Hematopoietic multipotent progenitor cell treated with erythropoietin and hydrocortisone succinate and interleukin-3 and kit ligand, for 8 days (in vitro differentiated cells): ENCODE results near the gene ZNF234.
"Not testable (repeated sequence)": the region's sequence is repeated elsewhere in the genome, so short reads cannot be mapped to it uniquely, and the experiment has no call there.

Source experiments
- DNase-seq: peaks from one replicate; pipeline ENCODE4 v3.0.0-alpha.2; 2015

Gene ZNF234

GRCh38 chr19:44141191-44142058 is at the start of gene ZNF234:
TSS of gene ZNF234 (plus strand) at chr19:44141554. CDS start at chr19:44144633, 3,079 bp downstream.
- peak; percentile 88 for DNase-seq

- DNase-seq: no peak
Observed at GRCh38 chr19:44092108-44092507, 49.2 kb upstream of the ZNF234 start.

DNA sequence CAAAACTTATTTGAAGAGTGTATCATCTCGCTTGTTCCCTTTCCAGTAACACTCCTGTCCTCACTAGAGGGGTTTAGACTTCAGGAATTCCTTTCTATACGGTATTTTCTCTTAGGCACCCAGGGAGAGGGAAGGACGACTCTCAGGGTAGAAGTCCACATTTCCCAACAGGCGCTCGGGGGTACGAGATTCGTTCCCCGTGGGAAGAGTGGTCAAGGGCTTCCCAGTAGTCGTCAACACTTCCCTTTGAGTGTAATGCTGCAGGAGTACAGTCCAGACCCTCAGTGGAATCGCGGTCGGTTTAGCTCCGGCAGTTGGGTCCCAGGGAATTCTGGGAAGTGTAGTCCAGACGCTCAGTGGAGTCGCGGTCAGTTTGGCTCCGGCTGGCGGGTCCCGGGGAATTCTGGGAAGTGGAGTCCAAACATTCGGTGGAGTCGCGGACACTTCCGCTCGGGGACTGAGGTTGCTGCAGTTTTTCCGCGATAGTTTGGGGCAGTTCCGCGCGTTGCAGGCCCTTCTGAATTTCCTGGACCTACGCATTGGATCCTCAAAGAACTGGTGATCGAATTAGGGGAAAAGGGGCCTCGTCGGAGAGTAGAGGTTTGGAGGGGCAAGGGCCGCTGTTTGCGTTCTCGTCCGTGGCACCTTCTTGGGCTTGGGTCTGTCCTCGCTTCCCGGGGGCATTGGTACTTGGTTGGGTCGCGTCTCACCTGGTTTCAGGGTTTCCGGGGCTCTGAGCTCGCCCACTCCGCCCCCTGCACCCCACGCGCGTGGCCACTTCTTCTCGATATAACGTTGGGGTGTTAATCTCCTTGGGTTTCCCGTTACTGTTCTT is 47.2 kb upstream of the ZNF234 start, which contains the start of gene ZNF224:
TSS of gene ZNF224 (plus strand) at position 431 of the 835 bp plus-strand sequence. CDS start 3,513 bp downstream, outside the sequence.
- DNase-seq: peak; percentile 95

GRCh38 chr19:44107751-44108150 is 33.6 kb upstream of the ZNF234 start:
- DNase-seq: no peak

- no peak for DNase-seq
Observed at GRCh38 chr19:44109458-44109857, 31.9 kb upstream of the ZNF234 start.

DNA sequence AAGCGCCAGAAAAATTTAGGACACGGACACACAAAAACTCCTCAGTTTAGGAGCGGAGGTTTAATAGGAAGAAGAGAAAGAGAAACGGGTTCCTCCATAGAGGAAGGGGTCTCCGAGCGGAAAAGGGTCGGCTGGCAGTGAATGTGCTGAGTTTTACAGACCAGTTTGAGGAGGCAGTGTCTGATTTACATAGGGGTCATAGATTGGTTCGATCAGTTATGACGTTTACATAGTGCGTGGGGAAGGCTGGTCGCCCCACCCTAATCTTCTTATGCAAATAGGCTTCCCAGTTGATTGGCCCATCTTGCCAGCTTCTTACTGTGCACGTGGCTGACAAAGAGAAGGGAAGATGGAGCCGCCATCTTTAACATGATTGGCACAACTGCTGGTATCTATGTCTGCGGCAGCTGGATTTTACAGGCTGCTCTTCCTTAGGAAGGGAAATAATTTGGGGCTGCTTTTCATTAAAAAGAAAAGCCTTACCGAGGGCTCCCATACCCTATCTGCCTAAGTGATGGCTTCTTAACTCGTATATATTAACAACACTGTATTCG is 29.4 kb upstream of the ZNF234 start:
- peak; percentile 93 for DNase-seq

- no peak for DNase-seq
Observed at GRCh38 chr19:44112802-44113137, 28.6 kb upstream of the ZNF234 start.

- peak; percentile 98 for DNase-seq
Observed at GRCh38 chr19:44113138-44113783, 28.1 kb upstream of the ZNF234 start, which contains the start of gene ZNF225. TSS of gene ZNF225 (plus strand) at chr19:44113399. CDS start at chr19:44115828, 2,429 bp downstream.

- peak; percentile 10 for DNase-seq
Observed at GRCh38 chr19:44113784-44114390, 27.5 kb upstream of the ZNF234 start.

GRCh38 chr19:44121162-44121561 is 20.2 kb upstream of the ZNF234 start:
- DNase-seq: not testable (repeated sequence)

DNA sequence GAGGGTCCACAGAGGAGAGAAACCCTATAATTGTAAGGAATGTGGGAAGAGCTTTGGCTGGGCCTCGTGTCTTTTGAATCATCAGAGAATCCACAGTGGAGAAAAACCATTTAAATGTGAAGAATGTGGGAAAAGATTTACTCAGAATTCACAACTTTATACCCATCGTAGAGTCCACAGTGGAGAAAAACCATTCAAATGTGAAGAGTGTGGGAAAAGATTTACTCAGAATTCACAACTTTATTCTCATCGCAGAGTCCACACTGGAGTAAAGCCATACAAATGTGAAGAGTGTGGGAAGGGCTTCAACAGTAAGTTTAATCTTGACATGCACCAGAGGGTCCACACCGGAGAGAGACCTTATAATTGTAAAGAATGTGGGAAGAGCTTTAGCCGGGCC is 9.4 kb upstream of the ZNF234 start:
- no peak for DNase-seq

DNA sequence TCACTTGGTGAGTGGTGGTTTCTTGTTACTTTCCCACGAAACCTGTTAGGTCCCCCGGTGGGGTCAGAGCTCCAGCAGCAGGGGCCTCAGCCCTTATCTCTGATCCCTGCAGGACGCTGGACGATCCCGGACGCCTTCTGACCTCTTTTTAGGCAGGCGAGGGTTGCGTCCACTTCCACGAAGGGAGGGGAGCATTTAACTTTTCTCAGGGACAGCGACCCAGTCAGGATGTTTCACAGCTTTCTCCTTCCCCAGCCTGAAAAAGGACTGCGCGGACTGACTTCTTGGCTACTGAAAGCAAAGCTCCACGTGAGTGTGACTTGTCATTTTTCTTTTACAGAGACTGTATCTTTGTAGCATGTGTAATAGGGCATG is 692 bp downstream of the ZNF234 start:
- peak; percentile 55 for DNase-seq

DNA sequence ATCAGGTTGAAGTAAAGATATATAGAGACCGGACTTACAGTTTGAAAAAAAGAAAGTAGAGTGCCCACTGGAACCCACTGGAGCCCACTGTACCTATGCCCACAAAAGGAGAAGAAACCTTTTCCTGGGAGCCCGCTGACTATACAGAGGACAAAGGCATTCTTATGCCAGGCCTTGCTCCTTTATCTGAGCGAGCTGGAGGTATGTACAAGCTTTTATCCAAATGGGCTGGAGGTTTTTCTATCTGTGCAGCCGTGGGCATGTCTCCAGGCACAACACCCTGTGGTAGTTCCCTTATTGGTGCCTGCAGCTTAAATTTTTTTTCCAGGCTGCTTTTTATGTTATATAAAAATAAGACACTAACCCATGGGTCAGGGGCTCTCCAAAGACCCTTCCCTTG is 8.4 kb downstream of the ZNF234 start:
- DNase-seq: peak; percentile 43

DNA sequence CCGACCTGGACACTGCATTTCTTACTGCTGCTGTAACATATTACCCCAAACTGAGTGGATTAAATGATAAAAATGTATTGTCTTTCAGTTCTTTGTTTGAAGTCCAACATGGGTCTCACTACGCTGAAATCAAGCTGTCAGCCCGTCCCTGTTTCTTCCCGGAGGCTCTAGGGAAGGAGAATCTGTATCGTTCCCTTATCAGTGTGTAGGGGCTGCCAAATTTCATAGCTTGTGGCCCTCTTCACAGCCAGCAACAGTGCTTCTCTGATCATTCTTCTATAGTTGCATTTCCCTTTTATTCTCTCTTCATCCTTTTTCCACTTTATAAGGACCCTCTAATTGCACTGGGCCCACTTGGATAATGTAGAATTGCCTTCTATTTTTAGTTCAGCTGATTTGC is 10.1 kb downstream of the ZNF234 start:
- no peak for DNase-seq

- DNase-seq: no peak
Observed at GRCh38 chr19:44156475-44156874, 15.1 kb downstream of the ZNF234 start.

DNA sequence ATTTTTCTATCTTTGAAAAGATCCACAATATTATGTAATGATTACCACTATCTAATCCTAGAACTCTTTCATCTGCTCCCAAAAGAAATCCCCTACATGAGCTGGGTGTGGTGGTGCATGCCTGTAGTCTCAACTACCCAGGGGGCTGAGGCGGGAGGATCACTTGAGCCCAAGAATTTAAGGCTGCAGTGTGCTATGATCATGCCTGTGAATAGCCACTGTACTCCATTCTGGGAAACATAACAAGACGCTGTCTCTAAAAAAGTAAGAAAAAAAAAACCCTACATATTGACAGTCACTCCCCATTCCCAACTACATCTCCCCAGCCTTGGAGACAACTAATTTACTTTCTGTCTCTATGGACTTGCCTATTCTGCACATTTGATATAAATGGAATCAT is 22.4 kb downstream of the ZNF234 start:
- DNase-seq: no peak

- DNase-seq: no peak
Observed at GRCh38 chr19:44164327-44164672, 22.9 kb downstream of the ZNF234 start.

- DNase-seq: peak; percentile 99
Observed at GRCh38 chr19:44164673-44165512, 23.5 kb downstream of the ZNF234 start, which contains the start of gene ZNF226. TSS of gene ZNF226 (plus strand) at chr19:44165100. CDS start at chr19:44170081, 4,981 bp downstream.

DNA sequence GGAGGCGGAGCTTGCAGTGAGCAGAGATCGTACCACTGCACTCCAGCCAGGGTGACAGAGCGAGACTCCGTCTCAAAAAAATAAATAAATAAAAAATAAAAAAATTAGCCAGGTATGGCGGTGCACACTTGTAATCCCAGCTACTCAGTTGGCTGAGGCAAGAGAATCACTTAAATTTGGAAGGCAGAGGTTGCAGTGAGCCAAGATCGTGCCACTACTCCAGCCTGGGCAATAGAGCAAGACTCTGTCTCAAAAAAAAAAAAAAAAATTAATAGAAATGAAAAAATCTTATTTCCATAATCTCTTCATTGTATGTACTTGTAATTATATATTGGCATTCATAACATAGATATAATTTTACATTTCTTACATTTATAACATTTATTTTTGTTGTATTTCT is 29.3 kb downstream of the ZNF234 start:
- DNase-seq: not testable (repeated sequence)

- DNase-seq: no peak
Observed at GRCh38 chr19:44176590-44176989, 35.2 kb downstream of the ZNF234 start.

GRCh38 chr19:44180968-44181367 is 39.6 kb downstream of the ZNF234 start:
- DNase-seq: no peak
